Measurements from ENCODE around the gene LRRFIP1.
"Not testable (repeated sequence)": the region's sequence is repeated elsewhere in the genome, so short reads cannot be mapped to it uniquely, and the experiment has no call there.

LRRFIP1 gene

DNA sequence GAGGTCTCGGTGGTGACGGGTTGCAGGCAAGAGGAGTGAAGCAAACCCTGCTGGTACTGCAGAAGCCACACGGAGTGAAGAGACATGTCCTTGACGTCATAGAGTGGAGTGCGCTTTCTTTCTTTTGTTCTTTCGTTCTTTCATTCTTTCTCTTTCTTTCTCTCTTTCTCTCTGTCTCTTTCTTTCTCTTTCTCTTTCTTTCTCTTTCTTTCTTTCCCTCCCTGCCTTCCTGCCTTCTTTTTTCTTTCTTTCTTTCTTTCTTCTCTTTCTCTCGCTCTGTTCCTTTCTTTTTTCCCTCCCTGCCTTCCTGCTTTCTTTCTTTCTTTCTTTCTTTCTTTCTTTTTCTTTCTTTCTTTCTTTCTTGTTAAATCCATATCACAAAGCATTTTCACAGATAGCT, 39.2 kb downstream of the LRRFIP1 start:
- DNase-seq = no peak

GRCh38 chr2:237667050-237667576, 39.7 kb downstream of the LRRFIP1 start:
- not testable (repeated sequence) for DNase-seq

GRCh38 chr2:237667893-237668292, 40.5 kb downstream of the LRRFIP1 start:
- no peak for DNase-seq

DNA sequence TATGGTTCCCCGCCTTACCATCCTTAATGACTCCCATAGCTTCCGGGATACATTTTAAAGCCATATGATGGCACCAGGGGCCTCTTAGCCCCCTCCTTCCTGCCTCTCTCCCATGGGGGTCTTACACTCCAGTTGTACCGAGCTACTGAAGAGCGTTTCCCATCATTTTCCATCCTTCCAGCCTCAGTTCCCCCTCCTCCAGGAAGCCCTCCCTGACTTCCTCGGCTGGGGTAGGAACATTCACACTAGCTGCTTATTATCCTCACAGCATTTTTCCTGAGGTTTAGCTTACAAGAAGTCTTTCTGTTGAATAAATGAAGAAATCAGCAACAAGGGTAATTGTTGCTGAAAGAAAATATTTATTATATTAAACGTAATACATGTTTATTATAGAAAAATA, 41.1 kb downstream of the LRRFIP1 start:
- no peak for DNase-seq

- DNase-seq = no peak
Measured at GRCh38 chr2:237669283-237669627, 41.9 kb downstream of the LRRFIP1 start.

DNA sequence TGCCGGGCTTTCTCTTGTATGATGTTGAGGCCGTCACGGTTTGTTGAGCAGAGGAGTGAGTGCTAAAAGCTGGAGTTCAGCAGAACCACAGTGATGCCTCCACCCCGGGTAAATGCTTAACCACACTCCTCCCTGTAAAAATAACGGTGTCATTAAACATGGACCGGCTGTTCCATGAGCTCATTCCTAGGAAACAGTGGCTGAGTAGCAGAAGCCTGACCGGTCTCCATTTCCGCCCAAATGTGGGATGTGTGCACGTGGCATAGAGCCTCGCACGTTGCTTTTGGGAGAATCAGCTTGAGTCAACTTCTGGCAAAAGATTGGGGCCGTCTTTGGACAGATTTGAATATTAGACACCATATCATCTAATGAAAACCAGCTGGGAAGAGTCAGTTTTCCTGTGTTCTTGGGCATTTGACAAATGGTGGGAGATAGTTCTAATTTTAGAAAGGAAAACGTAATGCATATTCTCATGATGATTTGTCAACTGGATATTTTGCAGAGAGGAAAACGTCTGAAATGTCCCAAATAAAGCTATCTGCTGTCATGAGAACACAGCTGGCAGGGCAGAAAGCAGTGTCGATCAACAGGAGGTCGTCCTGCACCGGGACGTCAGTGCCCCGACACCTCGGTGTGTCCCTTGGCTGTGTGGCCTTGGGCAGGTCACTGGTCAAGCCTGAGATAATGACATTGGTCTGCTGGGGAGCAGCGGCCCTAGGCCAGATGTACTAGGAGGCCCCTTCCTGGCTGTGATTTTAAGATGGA, 42.4 kb downstream of the LRRFIP1 start:
- peak in 1 of 2 donors; percentile 55 for DNase-seq

DNA sequence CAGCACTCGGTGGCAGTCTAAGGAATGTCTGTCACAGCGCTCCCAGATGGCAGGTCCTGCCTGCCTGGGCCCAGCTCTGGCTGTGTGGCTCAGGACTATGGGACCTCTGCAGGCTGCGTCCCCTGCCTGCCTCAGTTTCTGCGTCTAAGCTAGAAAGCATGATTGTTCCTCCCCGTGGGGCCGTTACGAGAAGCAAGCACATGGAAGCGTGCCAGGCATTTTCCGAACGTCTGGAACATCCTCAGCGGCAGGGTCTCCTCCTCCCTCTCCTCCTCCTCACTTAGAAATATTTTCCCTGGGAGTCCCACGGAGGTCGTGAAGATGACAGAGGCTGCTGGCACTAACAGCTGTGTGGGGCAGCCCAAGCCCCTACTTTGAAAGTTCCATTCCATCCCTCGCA, 43.3 kb downstream of the LRRFIP1 start:
- DNase-seq = no peak

- DNase-seq = no peak
Measured at GRCh38 chr2:237671466-237672138, 44.2 kb downstream of the LRRFIP1 start.

DNA sequence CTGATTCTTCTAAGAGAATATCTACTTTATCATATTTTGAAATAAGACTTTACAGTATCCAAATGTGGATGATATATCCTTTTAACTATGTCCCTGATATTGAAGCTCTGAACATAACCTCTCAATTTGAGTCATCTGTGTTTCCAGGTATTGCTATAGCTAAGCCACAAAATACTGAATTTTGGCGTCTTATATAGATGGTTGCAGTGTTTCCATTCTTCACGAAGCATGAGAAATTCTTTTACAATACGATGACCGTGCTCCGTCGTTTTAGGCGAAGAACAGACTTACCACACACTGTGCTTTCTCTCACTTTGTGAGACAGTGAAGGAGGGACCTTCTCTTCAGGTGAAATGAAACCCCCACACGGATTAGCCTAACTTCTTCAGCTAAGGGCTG, 45.3 kb downstream of the LRRFIP1 start:
- DNase-seq = no peak

GRCh38 chr2:237673130-237674001, 46.0 kb downstream of the LRRFIP1 start:
- DNase-seq = peak; percentile 93 to 96

GRCh38 chr2:237674731-237675276, 47.4 kb downstream of the LRRFIP1 start:
- DNase-seq = peak; percentile 96 to 98

DNA sequence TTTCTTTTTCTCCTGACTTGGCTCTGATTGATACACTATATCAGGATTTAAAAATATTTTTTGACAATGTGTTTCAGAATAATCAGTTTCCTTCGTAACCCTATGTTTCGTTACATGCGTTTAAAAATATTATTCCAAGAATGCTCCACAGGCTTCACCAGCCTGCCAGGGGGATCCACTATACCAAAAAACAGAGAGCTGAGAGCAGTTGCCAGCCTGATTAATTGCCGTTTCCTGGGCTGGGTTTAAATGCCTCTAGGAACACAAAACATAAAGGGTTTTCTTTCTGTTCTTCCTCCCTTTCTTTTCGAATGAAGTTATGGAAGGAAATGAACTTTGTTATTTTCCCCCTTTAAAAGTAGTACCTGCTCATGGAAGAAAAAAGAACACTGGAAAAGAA, 47.9 kb downstream of the LRRFIP1 start:
- no peak for DNase-seq

DNA sequence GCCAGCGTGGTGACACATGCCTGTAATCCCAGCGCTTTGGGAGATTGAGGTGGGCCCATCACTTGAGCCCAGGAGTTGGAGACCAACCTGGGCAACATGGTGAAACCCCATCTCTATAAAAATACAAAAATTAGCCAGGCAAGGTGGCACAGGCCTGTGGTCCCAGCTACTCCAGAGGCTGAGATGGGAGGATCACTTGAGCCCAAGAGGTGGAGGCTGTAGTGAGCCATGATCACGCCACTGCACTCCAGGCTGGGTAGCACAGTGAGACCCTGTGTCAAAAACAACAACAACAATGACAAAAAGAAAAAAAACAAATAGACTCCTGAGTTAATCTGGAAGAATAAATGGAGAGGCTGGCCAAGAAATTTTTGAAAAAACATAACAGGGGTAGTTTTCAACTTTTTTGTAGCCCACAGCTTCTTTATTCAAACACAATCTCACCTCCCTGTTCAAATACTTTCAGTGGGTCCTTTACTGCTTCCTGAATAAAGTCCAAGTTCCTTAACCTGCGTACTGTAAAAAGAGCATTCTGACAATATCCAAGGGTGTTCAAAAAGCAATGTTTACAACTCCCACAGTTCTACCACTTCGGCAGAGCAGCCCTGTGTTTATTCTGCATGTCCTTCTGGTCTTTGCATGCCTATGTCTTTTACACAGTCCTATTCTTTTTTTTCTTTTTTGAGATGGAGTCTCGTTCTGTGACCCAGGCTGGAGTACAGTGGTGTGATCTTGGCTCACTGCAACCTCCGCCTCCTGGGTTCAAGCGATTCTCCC, 53.5 kb downstream of the LRRFIP1 start:
- DNase-seq = no peak

- no peak for DNase-seq
Measured at GRCh38 chr2:237682151-237682550, 54.8 kb downstream of the LRRFIP1 start.

DNA sequence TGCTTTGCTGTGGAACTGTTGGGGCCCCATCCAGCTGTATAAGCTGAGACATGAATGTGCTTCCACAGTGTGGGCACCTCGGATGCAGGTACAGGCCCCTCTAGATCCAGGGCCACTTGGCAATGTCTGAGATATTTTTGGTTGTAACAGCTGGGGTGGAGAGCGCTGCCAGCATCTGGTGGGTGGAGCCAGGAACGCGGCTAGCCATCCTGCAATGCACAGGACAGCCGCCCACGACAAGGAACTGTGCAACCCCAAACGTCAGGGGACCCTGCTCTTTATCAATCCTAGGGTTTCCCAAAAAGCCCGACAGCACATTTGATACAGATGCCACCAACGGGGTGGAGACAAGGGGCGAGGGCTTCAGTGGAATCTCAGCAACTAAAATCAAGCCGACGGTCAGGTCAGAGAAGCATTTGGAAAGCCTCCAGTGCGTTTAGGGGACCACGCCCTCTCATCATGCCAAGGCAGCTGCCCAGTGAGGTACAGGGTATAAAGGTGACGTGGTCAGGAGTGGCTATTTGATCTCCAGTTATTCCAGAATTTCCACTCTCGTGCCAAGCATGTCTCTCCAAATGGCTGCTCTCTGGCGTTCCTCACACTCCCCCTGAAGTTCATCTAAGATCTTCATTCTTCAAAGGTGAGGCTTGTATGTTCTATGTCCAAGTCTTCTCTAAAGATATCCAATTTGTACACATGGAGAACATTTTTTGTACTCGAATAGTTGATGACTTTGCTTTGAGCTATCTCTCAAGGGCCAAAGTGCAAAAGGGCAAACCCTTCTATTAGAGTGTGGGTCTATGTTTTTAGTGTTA, 55.7 kb downstream of the LRRFIP1 start:
- no peak for DNase-seq

DNA sequence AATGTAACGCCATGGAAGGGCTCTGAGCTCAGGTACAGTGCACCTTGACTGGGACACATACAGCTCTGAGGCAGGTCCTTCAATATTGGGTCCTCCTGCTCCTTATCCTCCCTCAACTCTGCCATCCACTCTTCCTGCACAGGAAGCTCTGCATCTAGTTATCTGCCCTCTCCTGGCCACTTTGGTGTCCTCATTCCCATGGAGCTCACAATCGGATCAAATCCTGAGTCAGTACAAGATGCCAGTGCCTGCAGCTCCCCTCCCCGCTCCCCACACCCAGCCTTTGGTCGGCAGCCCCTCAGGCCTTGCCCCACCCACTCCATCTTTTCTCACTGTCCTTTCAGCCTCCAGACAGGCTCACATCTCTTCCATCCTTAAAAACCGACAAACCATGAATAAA, 58.0 kb downstream of the LRRFIP1 start:
- no peak for DNase-seq

- peak in 1 of 2 donors; percentile 77 for DNase-seq
Measured at GRCh38 chr2:237686659-237687136, 59.3 kb downstream of the LRRFIP1 start.

- no peak for DNase-seq
Measured at GRCh38 chr2:237688081-237688480, 60.7 kb downstream of the LRRFIP1 start.

DNA sequence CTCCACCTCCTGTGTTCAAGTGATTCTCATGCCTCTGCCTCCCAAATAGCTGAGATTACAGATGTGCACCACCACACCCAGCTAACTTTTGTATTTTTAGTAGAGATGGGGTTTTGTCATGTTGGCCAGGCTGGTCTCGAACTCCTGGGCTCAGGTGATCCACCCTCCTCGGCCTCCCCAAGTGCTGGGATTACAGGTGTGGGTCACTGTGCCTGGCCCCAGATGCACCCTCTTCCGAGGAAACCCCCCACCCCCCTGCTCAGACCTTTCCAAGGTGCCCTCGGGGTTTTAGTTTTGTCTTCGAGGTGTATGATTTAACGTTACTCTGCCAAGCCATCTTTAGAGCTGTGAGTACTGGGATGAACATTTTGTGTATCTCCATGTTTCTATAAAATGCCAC, 61.2 kb downstream of the LRRFIP1 start:
- not testable (repeated sequence) for DNase-seq

- DNase-seq = peak in 1 of 2 donors; percentile 44
Measured at GRCh38 chr2:237689336-237690131, 62.1 kb downstream of the LRRFIP1 start.
